Endothelial cell of umbilical vein (primary cell): Measurements from ENCODE around the gene UBE2G1. TPM values are rescaled to one million over a fixed set of nuclear protein-coding genes. Genes with fewer than 3 reads are reported as not detected.
A peak's percentile ranks its signal among the peaks of the same experiment; 100 is the strongest.

Experiments used
- BruUV-seq: library from RNA; stranded (reverse); fragments of 400-500 nt; replicated peaks from 2 replicates; lab custom pipeline; 2021; lab: Mats Ljungman, UMichigan
- CTCF ChIA-PET: fragments of 300-600, 350-600 bp; sonication (Branson Sonifier 250); formaldehyde crosslinking; loops from one replicate; lab custom pipeline; 2021; ENCODE audit warnings: antibody characterized with exemption, inconsistent platforms; lab: Charles Lee
- POLR2A ChIA-PET: fragments of 300-600, 350-600 bp; sonication (Branson Sonifier 250); formaldehyde crosslinking; loops from one replicate; lab custom pipeline; 2021; ENCODE audit warnings: antibody characterized with exemption, inconsistent platforms; lab: Charles Lee
- DNase-seq: peaks from one replicate; pipeline ENCODE4 v3.0.0-alpha.2; 2011; ENCODE audit warnings: low read depth, low spot score
- FAIRE-seq: peaks from 2 replicates; lab custom pipeline; 2011; peaks lifted over from hg19 to GRCh38; lab: Jason Lieb, UNC
- H2AFZ ChIP-seq: 2 replicates; pipeline ENCODE4 v1.6.0; 2012; ENCODE audit warnings: low read depth, low read length, control low read depth, inconsistent platforms
- H3K27ac ChIP-seq: 2 replicates; pipeline ENCODE4 v1.5.1; 2011; ENCODE audit warnings: low read depth, mild to moderate bottlenecking, control low read depth, low read length, moderate library complexity; ENCODE audit not compliant: insufficient read depth
- H3K27me3 ChIP-seq, 2 experiments: 2 replicates each; pipeline versions ENCODE4 v1.6.0 to v1.6.1; 2011; ENCODE audit warnings: low read length in 2 of 2, mixed read lengths in 1 of 2; ENCODE audit not compliant: control insufficient read depth in 2 of 2, insufficient read depth in 2 of 2
- H3K36me3 ChIP-seq, 2 experiments: 2 replicates in 1 of 2; 3 replicates in 1 of 2; pipeline ENCODE4 v1.5.1; 2011; ENCODE audit warnings: low read length in 2 of 2, mild to moderate bottlenecking in 1 of 2, moderate library complexity in 1 of 2; ENCODE audit not compliant: control insufficient read depth in 2 of 2, insufficient read depth in 2 of 2; ENCODE audit errors: extremely low read depth in 1 of 2
- H3K4me1 ChIP-seq: 3 replicates; pipeline ENCODE4 v1.5.1; 2011; ENCODE audit warnings: mild to moderate bottlenecking, low read length; ENCODE audit not compliant: control insufficient read depth, insufficient read depth; ENCODE audit errors: extremely low read depth
- H3K4me2 ChIP-seq: 2 replicates; pipeline ENCODE4 v1.6.1; 2011; ENCODE audit warnings: low read length, control low read depth, mixed read lengths; ENCODE audit not compliant: insufficient read depth
- H3K4me3 ChIP-seq, 3 experiments: fragments of 200-600 bp in 1 of 3; sonication (generic), shearing (Covaris generic) in 1 of 3; replicated peaks in 1 of 3; 2 replicates each; pipeline ENCODE4 v1.5.1; 2011 to 2016; ENCODE audit warnings: control low read depth in 3 of 3, low read length in 3 of 3, mild to moderate bottlenecking in 2 of 3, inconsistent platforms in 1 of 3, low read depth in 1 of 3, moderate library complexity in 1 of 3; ENCODE audit not compliant: insufficient read depth in 1 of 3
- H3K79me2 ChIP-seq: 2 replicates; pipeline ENCODE4 v1.6.0; 2012; ENCODE audit warnings: low read length, inconsistent platforms; ENCODE audit not compliant: control insufficient read depth, insufficient read depth
- H3K9ac ChIP-seq: replicated peaks from 2 replicates; pipeline ENCODE3; 2011; ENCODE audit warnings: low read length, control low read depth; ENCODE audit not compliant: insufficient read depth; ENCODE audit errors: extremely low read depth
- H3K9me1 ChIP-seq: replicated peaks from 3 replicates; pipeline ENCODE4 v1.6.0; 2011; ENCODE audit warnings: mild to moderate bottlenecking, low read length; ENCODE audit not compliant: control insufficient read depth, insufficient read depth; ENCODE audit errors: extremely low read depth
- H3K9me3 ChIP-seq: replicated peaks from 2 replicates; pipeline ENCODE4 v1.5.1; 2012; ENCODE audit warnings: low read length, inconsistent platforms; ENCODE audit not compliant: control insufficient read depth, insufficient read depth
- H4K20me1 ChIP-seq: replicated peaks from 2 replicates; pipeline ENCODE3; 2011; ENCODE audit warnings: mild to moderate bottlenecking, low read length; ENCODE audit not compliant: control insufficient read depth, insufficient read depth; ENCODE audit errors: extremely low read depth
- FOS ChIP-seq: IDR thresholded peaks from 2 replicates; pipeline ENCODE4 v1.6.1; 2011; ENCODE audit warnings: mild to moderate bottlenecking, low read length, moderate library complexity, borderline replicate concordance; ENCODE audit not compliant: insufficient read depth
- GATA2 ChIP-seq: IDR thresholded peaks from 2 replicates; pipeline ENCODE4 v1.7.0; 2011; ENCODE audit warnings: low read depth, mild to moderate bottlenecking, moderate library complexity, mixed read lengths, low read length; ENCODE audit not compliant: insufficient read length, insufficient read depth
- JUN ChIP-seq: IDR thresholded peaks from 2 replicates; pipeline ENCODE4 v1.6.1; 2011; ENCODE audit warnings: borderline replicate concordance, low read depth; ENCODE audit not compliant: insufficient read length, insufficient read depth
- MYC ChIP-seq: IDR thresholded peaks from one replicate; pipeline ENCODE4 v1.6.1; 2011; ENCODE audit warnings: mild to moderate bottlenecking, low read depth, low read length
- dilution Hi-C: fragments of 300-500 bp; cut with MboI; formaldehyde crosslinking; loops from one replicate; pipeline ENCODE4 v1.15.0; 2019; ENCODE audit warnings: low sequenced_read_pairs; ENCODE audit not compliant: extremely low pct_ligation_motif_present
- intact Hi-C: fragments of 100-400 bp; cut with micrococcal nuclease; formaldehyde crosslinking; loops from one replicate; pipeline ENCODE4 v1.10.0; 2022
- polyA plus RNA-seq, 4 experiments: library from polyadenylated mRNA; depleted of rRNA in 3 of 4; stranded (reverse) in 3 of 4; unstranded in 1 of 4; fragments of >200 nt; gene quantifications; 2 replicates each; pipeline versions ENCODE4 v1.2.1 to v1.2.3, GENCODE V29; 2011 to 2012; ENCODE audit warnings: missing spikeins in 1 of 4
- total RNA-seq: library from RNA; stranded (reverse); gene quantifications from 2 replicates; pipeline ENCODE4 v1.2.3, GENCODE V29; 2021

Gene UBE2G1
- total and polyA plus RNA-seq, 2 donors (not counting 3 experiments of a cell fraction or from before 2014, with no cell fraction given): 29.2 to 79.6 TPM

DNA sequence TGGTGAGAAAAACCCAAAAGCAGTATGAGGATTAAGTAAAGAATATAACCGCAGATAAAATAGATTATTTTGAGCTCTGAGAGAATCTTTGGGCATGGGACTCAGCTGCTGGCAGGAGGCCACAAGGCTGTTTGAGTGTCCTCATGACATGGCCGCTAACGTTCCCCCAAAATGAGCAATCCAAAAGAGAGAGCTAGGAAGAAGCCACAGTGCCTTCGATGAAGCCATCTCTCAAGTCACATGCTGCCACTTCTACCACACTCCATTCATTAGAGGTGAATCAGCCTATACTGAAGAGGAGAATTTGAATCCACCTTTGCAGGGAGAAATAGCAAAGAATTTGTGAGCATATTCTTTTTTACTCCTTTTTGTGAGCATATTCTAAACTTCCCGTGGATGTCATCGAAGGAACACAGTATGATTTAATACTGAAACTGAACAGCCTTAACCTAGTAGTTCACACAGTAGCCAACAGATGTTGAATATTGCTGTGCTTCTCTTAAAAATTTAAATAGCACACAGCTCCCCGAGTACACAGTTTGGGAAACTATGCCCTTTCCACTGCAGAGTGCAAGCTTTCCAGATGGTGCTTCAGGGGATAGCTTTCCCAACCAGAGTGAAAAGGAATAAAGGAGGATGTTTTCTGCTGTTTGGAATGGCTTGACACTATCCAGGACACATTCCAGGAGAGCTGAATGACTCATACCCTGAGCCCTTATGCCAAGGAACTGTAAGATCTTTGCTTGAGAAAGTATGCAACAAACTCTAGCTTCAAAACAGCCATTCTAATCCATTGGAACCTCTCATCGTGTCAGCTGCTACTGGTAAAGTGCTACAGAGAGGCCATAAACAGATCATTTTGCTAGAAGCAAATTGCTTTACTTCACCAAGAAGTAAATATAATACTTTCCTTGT, 136.6 kb downstream of the UBE2G1 start:
- ChIA-PET POLR2A (interaction anchor here (0.9 kb wide), 1 partner anchor 30 kb away, joined by 4 read pairs; no protein-coding TSS in a partner anchor), CTCF (interaction anchor here (0.6 to 3.5 kb wide), 14 partner anchors 9 to 183 kb away, joined by 3 to 39 read pairs (median 4); partner anchors contain the start of gene ANKFY1)
- FAIRE-seq: peak; percentile 98
- Histone ChIP-seq H3K27me3 (no peaks in the 10 kb centered on the region), H3K9me1 (no peaks in the 10 kb centered on the region), H3K4me1 (peaks cover 17% of the 10 kb centered on the region), H3K9ac (no peak overlapping the region), H3K9me3 (no peaks in the 10 kb centered on the region), H3K27ac (no peak overlapping the region), H3K79me2 (peaks cover 3% of the 10 kb centered on the region), H2AFZ (no peak overlapping the region), H3K4me3 (no peak overlapping the region), H3K4me2 (peak overlapping the region; percentile 25), H4K20me1 (no peaks in the 10 kb centered on the region), H3K36me3 (peaks cover 3 to 5% of the 10 kb centered on the region in 2 experiments)
- TF ChIP-seq JUN (peak; percentile 84), MYC (no peak), FOS (peak; percentile 93)
- dilution Hi-C loops: no loop called here
- no TSS peak for BruUV-seq
- intact Hi-C loops: no loop called here
- DNase-seq: peak; percentile 93

DNA sequence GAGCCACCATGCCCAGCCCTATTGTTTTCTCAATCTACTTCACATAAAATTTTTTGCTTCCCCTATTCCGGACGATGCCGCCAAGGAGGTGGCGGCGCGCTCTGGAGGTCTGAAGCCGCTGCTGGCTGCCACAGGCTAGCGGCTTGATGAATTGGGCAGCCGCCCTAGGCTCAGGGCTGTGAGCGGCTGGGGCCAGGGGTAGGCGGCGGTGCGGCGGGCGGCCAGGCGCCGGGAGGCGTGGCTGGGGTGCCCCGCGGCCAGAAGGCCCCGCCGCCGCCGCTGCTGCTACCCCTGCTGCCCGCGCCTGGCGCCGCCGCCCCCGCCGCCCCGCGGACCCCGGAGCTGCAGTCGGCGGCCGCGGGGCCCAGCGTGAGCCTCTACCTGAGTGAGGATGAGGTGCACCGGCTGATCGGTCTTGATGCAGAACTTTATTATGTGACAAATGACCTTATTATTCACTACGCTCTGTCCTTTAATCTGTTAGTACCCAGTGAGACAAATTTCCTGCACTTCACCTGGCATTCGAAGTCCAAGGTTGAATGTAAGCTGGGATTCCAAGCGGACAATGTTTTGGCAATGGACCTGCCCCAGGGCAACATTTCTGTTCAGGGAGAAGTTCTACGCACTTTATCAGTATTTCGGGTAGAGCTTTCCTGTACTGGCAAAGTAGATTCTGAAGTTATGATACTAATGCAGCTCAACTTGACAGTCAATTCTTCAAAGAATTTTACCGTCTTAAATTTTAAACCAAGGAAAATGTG, 144.4 kb downstream of the UBE2G1 start:
- FAIRE-seq: no peak
- Histone ChIP-seq H3K27me3 (no peaks in the 10 kb centered on the region), H3K4me2 (no peak overlapping the region), H3K36me3 (peaks cover 0 to 6% of the 10 kb centered on the region in 2 experiments), H4K20me1 (no peaks in the 10 kb centered on the region), H3K4me1 (no peaks in the 10 kb centered on the region), H3K9me1 (no peaks in the 10 kb centered on the region), H3K9me3 (no peaks in the 10 kb centered on the region), H3K27ac (no peak overlapping the region), H3K79me2 (no peaks in the 10 kb centered on the region), H3K4me3 (no peak overlapping the region), H2AFZ (no peak overlapping the region), H3K9ac (no peak overlapping the region)
- intact Hi-C loops (no loop called here), dilution Hi-C loops (no loop called here)
- ChIA-PET CTCF (interaction anchor here (1.0 to 1.2 kb wide), 2 partner anchors 22 to 27 kb away, joined by 3 to 4 read pairs; no protein-coding TSS in a partner anchor), POLR2A (interaction anchor here (0.5 kb wide), 1 partner anchor 10 kb away, joined by 3 read pairs; no protein-coding TSS in a partner anchor)
- TF ChIP-seq GATA2: no peak
- no TSS peak for BruUV-seq
- DNase-seq: no peak
